ENCODE data around the gene PTGR3. TPM values are rescaled to one million over a fixed set of nuclear protein-coding genes. Genes with fewer than 3 reads are reported as not detected.

Gene PTGR3
- total and polyA plus RNA-seq, 2 donors (not counting 1 experiment from before 2014, with no cell fraction given), result 27.5 to 30.2 TPM

GRCh38 chr18:75161256-75162028 is 47.5 kb downstream of the PTGR3 start:
- Histone ChIP-seq H4K20me1 (ENCODE audit: control insufficient read depth, insufficient read depth, low read length, poor library complexity, severe bottlenecking) (no peaks in the 10 kb centered on the region), H3K79me2 (ENCODE audit: control insufficient read depth, insufficient read depth, low read length) (no peaks in the 10 kb centered on the region), H3K4me3 (ENCODE audit: control extremely low read depth in 1 of 5, extremely low read depth in 1 of 5, insufficient read depth in 1 of 5, low read depth in 2 of 5, low read length in 4 of 5) (peak overlapping the region; percentile 61 to 84 (median 67)), H3K9me3 (ENCODE audit: control extremely low read depth in 1 of 3, control insufficient read depth in 2 of 3, insufficient read depth in 1 of 3, low read length in 2 of 3) (peaks cover 0 to 3% (median 0%) of the 10 kb centered on the region in 3 donors), H3K27me3 (replicated peaks in 1 of 4; ENCODE audit: control extremely low read depth in 1 of 4, control insufficient read depth in 3 of 4, insufficient read depth in 4 of 4, low read length in 3 of 4) (no peaks in the 10 kb centered on the region), H3K27ac (ENCODE audit: low read length in 2 of 2) (peak overlapping the region in 1 of 2 donors; percentile 46), H3K4me2 (replicated peaks; ENCODE audit: low read depth, low read length, poor library complexity, severe bottlenecking) (peak overlapping the region; percentile 73), H2AFZ (ENCODE audit: insufficient read depth, low read depth, low read length, poor library complexity, severe bottlenecking) (peak overlapping the region; percentile 91), H3K36me3 (replicated peaks in 1 of 2; ENCODE audit: control extremely low read depth in 1 of 2, control insufficient read depth in 1 of 2, extremely low read depth in 1 of 2, insufficient read depth in 2 of 2, low read length in 1 of 2) (no peaks in the 10 kb centered on the region), H3K9ac (ENCODE audit: low read length) (peak overlapping the region; percentile 76), H3K4me1 (ENCODE audit: control insufficient read depth in 2 of 2, insufficient read depth in 2 of 2, low read length in 2 of 2) (peaks cover 0 to 4% of the 10 kb centered on the region in 2 donors)
- intact Hi-C loops (cut with micrococcal nuclease), result no loop called here
- ChIA-PET POLR2A (no interaction called here), CTCF (no interaction called here)
- peak; percentile 60 for ATAC-seq (ENCODE audit: low read depth)
- 7% methylated on average over 10 of the region's 14 CpGs for WGBS (ENCODE audit: insufficient coverage)
- Mint-ChIP-seq H3K4me1 (peaks cover 9% of the 10 kb centered on the region), H3K27me3 (peaks cover 9% of the 10 kb centered on the region), H3K4me3 (peak overlapping the region; percentile 92), H3K9me3 (ENCODE audit: insufficient read depth) (no peaks in the 10 kb centered on the region), H3K27ac (no peak overlapping the region)
- TF ChIP-seq EZH2 (IDR thresholded peaks at IDR 0.05; ENCODE audit: borderline replicate concordance, insufficient read depth, low read depth, low read length, poor library complexity, severe bottlenecking) (no peak), CTCF (IDR thresholded peaks at IDR 0.05) (no peak)
- DNase-seq, result peak; percentile 29

GRCh38 chr18:75160364-75160763 is 48.6 kb downstream of the PTGR3 start:
- no peak overlapping the region for H3K9ac ChIP-seq (ENCODE audit: low read length)
- no peak overlapping the region for H3K4me3 ChIP-seq (ENCODE audit: control extremely low read depth in 1 of 5, extremely low read depth in 1 of 5, insufficient read depth in 1 of 5, low read depth in 2 of 5, low read length in 4 of 5)
- no peaks in the 10 kb centered on the region for H3K36me3 ChIP-seq (replicated peaks in 1 of 2; ENCODE audit: control extremely low read depth in 1 of 2, control insufficient read depth in 1 of 2, extremely low read depth in 1 of 2, insufficient read depth in 2 of 2, low read length in 1 of 2)
- Mint-ChIP-seq H3K4me1 (peaks cover 9% of the 10 kb centered on the region), H3K9me3 (ENCODE audit: insufficient read depth) (no peaks in the 10 kb centered on the region), H3K27me3 (peaks cover 9% of the 10 kb centered on the region), H3K27ac (no peak overlapping the region), H3K4me3 (no peak overlapping the region)
- POLR2A ChIA-PET, result no interaction called here
- ATAC-seq (ENCODE audit: low read depth) (no peak), DNase-seq (no peak)
- CTCF ChIA-PET, result no interaction called here
- H2AFZ ChIP-seq (ENCODE audit: insufficient read depth, low read depth, low read length, poor library complexity, severe bottlenecking), result no peak overlapping the region
- peaks cover 0 to 4% of the 10 kb centered on the region in 2 donors for H3K4me1 ChIP-seq (ENCODE audit: control insufficient read depth in 2 of 2, insufficient read depth in 2 of 2, low read length in 2 of 2)
- H3K79me2 ChIP-seq (ENCODE audit: control insufficient read depth, insufficient read depth, low read length), result no peaks in the 10 kb centered on the region
- no peaks in the 10 kb centered on the region for H3K27me3 ChIP-seq (replicated peaks in 1 of 4; ENCODE audit: control extremely low read depth in 1 of 4, control insufficient read depth in 3 of 4, insufficient read depth in 4 of 4, low read length in 3 of 4)
- no peak overlapping the region for H3K27ac ChIP-seq (ENCODE audit: low read length in 2 of 2)
- TF ChIP-seq CTCF (IDR thresholded peaks at IDR 0.05) (no peak), EZH2 (IDR thresholded peaks at IDR 0.05; ENCODE audit: borderline replicate concordance, insufficient read depth, low read depth, low read length, poor library complexity, severe bottlenecking) (no peak)
- no peaks in the 10 kb centered on the region for H4K20me1 ChIP-seq (ENCODE audit: control insufficient read depth, insufficient read depth, low read length, poor library complexity, severe bottlenecking)
- H3K4me2 ChIP-seq (replicated peaks; ENCODE audit: low read depth, low read length, poor library complexity, severe bottlenecking), result no peak overlapping the region
- intact Hi-C loops (cut with micrococcal nuclease), result no loop called here
- 95% methylated on average over 10 of the region's 13 CpGs for WGBS (ENCODE audit: insufficient coverage)
- H3K9me3 ChIP-seq (ENCODE audit: control extremely low read depth in 1 of 3, control insufficient read depth in 2 of 3, insufficient read depth in 1 of 3, low read length in 2 of 3), result peaks cover 0 to 6% (median 0%) of the 10 kb centered on the region in 3 donors
